ENCODE results near the gene PWWP2B. TPM values are rescaled to one million over a fixed set of nuclear protein-coding genes. Genes with fewer than 3 reads are reported as not detected.

Gene PWWP2B
- total RNA-seq, 2 donors from 2014 or later: 33.8 to 61.0 TPM

DNA sequence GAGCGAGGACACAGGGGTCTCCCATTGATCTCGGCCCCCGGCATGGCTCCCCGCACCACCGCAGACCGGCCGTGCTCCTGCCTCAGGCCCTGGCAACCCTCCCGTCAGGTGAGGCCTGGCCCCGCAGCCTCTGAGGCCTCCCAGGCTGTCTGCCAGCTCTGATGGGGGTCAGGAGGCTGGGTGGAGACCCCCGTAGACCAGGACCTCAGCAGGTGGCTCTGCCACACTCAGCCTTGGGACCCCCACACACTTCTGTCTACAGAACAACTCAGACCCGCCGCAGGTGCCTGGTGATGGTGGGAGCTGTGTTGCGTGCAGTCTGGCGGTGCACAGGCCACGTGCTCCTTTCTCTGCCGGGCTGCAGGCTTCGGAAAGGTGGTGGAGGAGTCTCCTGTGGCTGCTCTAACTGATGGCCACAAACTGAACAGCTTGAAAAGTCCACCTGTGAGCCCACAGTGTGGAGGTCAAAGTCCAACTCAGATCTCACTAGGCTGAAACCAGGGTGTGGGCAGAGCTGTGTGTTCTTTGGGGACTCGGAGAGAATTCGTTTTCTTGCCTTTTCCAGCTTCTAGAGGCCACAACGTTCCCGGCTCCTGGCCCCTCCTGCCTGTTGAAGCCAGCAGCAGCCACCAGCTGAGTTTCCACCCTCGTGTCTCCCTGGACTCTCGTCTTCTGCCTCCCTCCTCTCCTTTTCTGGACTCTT lies 62.5 kb downstream of the PWWP2B start:
- Histone ChIP-seq H3K9me3 (no peaks in the 10 kb centered on the region), H3K9ac (ENCODE audit: low read depth in 2 of 2, low read length in 2 of 2) (peak overlapping the region; percentile 38 to 74), H3K27me3 (no peaks in the 10 kb centered on the region), H3K36me3 (no peaks in the 10 kb centered on the region), H3K4me1 (peaks cover 30% of the 10 kb centered on the region), H3K27ac (peak overlapping the region; percentile 87), H3K4me3 (no peak overlapping the region)
- TF ChIP-seq, protein P1, sequence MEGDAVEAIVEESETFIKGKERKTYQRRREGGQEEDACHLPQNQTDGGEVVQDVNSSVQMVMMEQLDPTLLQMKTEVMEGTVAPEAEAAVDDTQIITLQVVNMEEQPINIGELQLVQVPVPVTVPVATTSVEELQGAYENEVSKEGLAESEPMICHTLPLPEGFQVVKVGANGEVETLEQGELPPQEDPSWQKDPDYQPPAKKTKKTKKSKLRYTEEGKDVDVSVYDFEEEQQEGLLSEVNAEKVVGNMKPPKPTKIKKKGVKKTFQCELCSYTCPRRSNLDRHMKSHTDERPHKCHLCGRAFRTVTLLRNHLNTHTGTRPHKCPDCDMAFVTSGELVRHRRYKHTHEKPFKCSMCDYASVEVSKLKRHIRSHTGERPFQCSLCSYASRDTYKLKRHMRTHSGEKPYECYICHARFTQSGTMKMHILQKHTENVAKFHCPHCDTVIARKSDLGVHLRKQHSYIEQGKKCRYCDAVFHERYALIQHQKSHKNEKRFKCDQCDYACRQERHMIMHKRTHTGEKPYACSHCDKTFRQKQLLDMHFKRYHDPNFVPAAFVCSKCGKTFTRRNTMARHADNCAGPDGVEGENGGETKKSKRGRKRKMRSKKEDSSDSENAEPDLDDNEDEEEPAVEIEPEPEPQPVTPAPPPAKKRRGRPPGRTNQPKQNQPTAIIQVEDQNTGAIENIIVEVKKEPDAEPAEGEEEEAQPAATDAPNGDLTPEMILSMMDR (IDR thresholded peaks at IDR 0.05): no peak
- intact Hi-C loops (cut with DNase I): loop anchor here (5.0 kb wide), 1 partner anchor 78 kb away; the partner anchor contains the start of gene INPP5A
- peak; percentile 77 for DNase-seq

DNA sequence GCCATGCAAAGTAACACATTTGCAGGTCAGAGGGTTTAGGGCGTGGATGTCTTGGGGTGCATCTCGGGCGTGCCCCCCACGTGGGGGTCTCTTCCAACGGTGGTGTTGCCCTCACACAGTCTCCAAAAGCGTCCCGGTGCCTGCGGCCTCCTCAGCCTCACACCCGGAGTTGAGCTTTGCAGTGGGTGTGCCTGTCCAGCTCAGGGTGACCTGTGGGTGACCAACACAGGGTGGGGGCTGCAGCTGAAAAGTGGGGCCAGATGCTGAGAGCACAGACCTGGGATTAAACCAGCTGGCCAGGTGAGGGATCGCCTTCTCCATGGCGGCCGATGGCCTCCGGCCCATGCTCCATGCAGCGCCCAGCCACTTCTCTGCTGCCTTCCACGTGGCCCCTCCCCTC lies 63.1 kb downstream of the PWWP2B start:
- Histone ChIP-seq H3K9ac (ENCODE audit: low read depth in 2 of 2, low read length in 2 of 2) (peak overlapping the region; percentile 28 to 74), H3K27me3 (no peaks in the 10 kb centered on the region), H3K4me1 (peaks cover 34% of the 10 kb centered on the region), H3K36me3 (no peaks in the 10 kb centered on the region), H3K27ac (peak overlapping the region; percentile 87), H3K4me3 (no peak overlapping the region), H3K9me3 (no peaks in the 10 kb centered on the region)
- intact Hi-C loops (cut with DNase I): loop anchor here (5.0 kb wide), 1 partner anchor 77 kb away; the partner anchor contains the start of gene INPP5A
- TF ChIP-seq, protein P1 (IDR thresholded peaks at IDR 0.05): no peak
- DNase-seq: no peak

DNA sequence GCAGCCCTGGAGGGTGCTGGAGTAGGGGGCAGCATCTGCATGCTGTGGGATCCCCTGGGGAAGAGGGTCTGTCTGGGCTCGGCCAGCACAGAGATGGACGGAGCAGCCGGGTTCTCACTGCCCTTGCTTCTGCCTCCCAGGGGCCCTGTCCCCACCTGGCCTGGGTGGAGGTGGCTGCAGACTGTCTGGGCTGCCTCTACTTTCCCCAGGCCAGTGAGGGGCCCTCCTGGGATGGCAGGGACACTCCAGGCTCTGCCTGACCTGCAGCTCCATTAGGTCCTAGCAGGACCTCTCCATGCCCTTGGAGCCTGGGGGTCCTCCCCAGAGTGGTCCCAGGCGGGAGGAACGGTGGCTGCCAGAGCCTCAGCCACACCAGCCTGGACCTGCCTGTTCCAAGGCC lies 63.7 kb downstream of the PWWP2B start:
- Histone ChIP-seq H3K9ac (ENCODE audit: low read depth in 2 of 2, low read length in 2 of 2) (peak overlapping the region; percentile 62 to 74), H3K27ac (peak overlapping the region; percentile 87), H3K9me3 (no peaks in the 10 kb centered on the region), H3K4me1 (peaks cover 32% of the 10 kb centered on the region), H3K4me3 (no peak overlapping the region), H3K27me3 (no peaks in the 10 kb centered on the region), H3K36me3 (no peaks in the 10 kb centered on the region)
- intact Hi-C loops (cut with DNase I): loop anchor here (5.0 kb wide), 1 partner anchor 77 kb away; the partner anchor contains the start of gene INPP5A
- TF ChIP-seq, protein P1 (IDR thresholded peaks at IDR 0.05): no peak
- DNase-seq: no peak

DNA sequence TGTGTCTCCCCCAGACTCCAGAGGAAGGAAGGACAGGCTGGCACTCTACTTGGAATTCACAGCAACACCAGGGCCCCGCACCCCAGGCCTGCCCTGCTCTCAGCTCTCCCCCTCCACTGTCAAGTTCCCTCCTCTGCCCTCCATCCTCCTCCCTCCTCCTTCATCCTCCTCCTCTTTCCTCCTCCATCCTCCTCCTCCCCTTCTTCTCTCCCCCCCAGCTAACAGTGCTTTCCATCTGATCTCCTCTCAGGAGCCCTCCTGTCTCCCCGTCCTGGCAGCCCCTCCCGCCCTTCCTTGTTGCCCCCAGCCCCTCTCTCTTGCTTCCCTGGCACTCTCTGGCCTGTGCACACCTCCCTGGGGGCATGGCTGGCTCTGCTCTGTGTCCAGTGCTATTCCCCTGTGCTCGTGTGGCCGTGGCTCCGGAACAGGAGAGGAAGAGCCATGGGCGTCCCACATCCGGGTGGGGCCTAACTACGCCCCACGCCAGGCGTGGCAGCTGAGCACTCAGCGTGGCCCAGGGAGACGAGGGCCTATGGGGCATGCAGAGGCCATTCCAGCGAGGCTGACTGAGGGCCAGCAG lies 64.2 kb downstream of the PWWP2B start:
- TF ChIP-seq, protein P1 (IDR thresholded peaks at IDR 0.05): no peak
- peak overlapping the region; percentile 87 for H3K27ac ChIP-seq
- no peaks in the 10 kb centered on the region for H3K27me3 ChIP-seq
- H3K9me3 ChIP-seq: no peaks in the 10 kb centered on the region
- intact Hi-C loops (cut with DNase I): loop anchor here (5.0 kb wide), 1 partner anchor 76 kb away; the partner anchor contains the start of gene INPP5A
- H3K4me3 ChIP-seq: no peak overlapping the region
- H3K4me1 ChIP-seq: peaks cover 36% of the 10 kb centered on the region
- DNase-seq: no peak
- peak overlapping the region; percentile 62 to 74 for H3K9ac ChIP-seq (ENCODE audit: low read depth in 2 of 2, low read length in 2 of 2)
- no peaks in the 10 kb centered on the region for H3K36me3 ChIP-seq

DNA sequence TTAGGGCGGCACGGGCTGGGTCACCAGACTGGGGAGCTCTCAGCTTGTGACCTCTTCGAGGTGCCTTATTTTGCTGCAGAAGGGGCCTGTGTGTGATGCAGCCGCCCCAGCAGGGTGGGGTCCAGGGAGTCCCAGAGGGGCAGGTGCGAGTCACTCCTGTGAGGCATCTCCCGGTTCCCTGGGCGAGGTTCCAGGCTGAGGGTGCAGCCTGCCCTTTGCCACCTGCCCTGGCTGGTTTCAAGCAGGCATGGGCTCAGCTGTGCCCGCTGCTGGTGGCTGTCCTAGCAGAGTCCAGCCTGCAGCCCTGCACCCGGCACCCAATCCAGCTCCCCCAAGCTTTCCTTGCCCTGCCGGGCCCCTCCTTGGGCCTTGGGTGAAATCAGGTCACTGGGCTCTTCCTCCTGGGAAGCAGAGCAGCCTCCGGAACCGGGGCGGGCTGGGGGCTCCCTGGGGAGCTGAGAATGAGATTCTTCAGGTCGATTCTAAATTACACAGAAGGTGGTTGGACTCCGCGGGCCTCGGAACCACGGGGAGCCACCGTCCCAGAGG lies 64.8 kb downstream of the PWWP2B start:
- H3K4me3 ChIP-seq: peak overlapping the region; percentile 5
- peak; percentile 95 for DNase-seq

More for the DNA sequence above, 64.8 kb downstream of the PWWP2B start:
- TF ChIP-seq, protein P1 (IDR thresholded peaks at IDR 0.05): no peak
- Histone ChIP-seq H3K27me3 (no peaks in the 10 kb centered on the region), H3K9ac (ENCODE audit: low read depth in 2 of 2, low read length in 2 of 2) (peak overlapping the region in 1 of 2 donors; percentile 74), H3K9me3 (no peaks in the 10 kb centered on the region), H3K36me3 (no peaks in the 10 kb centered on the region), H3K27ac (peak overlapping the region; percentile 65), H3K4me1 (peaks cover 36% of the 10 kb centered on the region)
- intact Hi-C loops (cut with DNase I): loop anchor here (5.0 kb wide), 1 partner anchor 76 kb away; the partner anchor contains the start of gene INPP5A
